CD4-positive, alpha-beta T cell treated with Interleukin-15 for 1 hour (primary cell): Measurements from ENCODE around the gene DUS2.
"Not testable (repeated sequence)": the region's sequence is repeated elsewhere in the genome, so short reads cannot be mapped to it uniquely, and the experiment has no call there.

Experiments
- DNase-seq: peaks from one replicate; pipeline ENCODE4 v3.0.0-alpha.2; 2020

The DUS2 gene

GRCh38 chr16:68078701-68079375, 55.8 kb downstream of the DUS2 start:
- no peak for DNase-seq

GRCh38 chr16:68079376-68079625, 56.2 kb downstream of the DUS2 start:
- DNase-seq, result no peak

GRCh38 chr16:68079626-68080344, 56.7 kb downstream of the DUS2 start:
- DNase-seq, result peak; percentile 78

GRCh38 chr16:68081861-68082628, 59.0 kb downstream of the DUS2 start:
- DNase-seq, result no peak

- no peak for DNase-seq
These were observed 59.6 kb downstream of the DUS2 start for GRCh38 chr16:68082629-68083238.

GRCh38 chr16:68083239-68083781, 60.2 kb downstream of the DUS2 start:
- no peak for DNase-seq

GRCh38 chr16:68083861-68084503, 60.9 kb downstream of the DUS2 start:
- DNase-seq, result no peak

GRCh38 chr16:68084504-68085258, 61.6 kb downstream of the DUS2 start:
- DNase-seq, result peak; percentile 89

- peak; percentile 99 for DNase-seq
These were observed 62.4 kb downstream of the DUS2 start, which contains the start of gene NFATC3 for GRCh38 chr16:68085259-68086071. Gene NFATC3 (plus strand): TSS chr16:68085370. CDS start chr16:68085682, 312 bp downstream.

GRCh38 chr16:68086336-68086841, 63.3 kb downstream of the DUS2 start:
- no peak for DNase-seq

GRCh38 chr16:68086860-68087268, 63.8 kb downstream of the DUS2 start:
- no peak for DNase-seq

GRCh38 chr16:68087688-68088087, 64.6 kb downstream of the DUS2 start:
- no peak for DNase-seq

GRCh38 chr16:68088130-68088972, 65.3 kb downstream of the DUS2 start:
- DNase-seq, result no peak

GRCh38 chr16:68089067-68089466, 66.0 kb downstream of the DUS2 start:
- DNase-seq, result no peak

- no peak for DNase-seq
These were observed 67.0 kb downstream of the DUS2 start for GRCh38 chr16:68090130-68090529.

GRCh38 chr16:68090533-68090932, 67.4 kb downstream of the DUS2 start:
- no peak for DNase-seq

GRCh38 chr16:68091380-68092261, 68.5 kb downstream of the DUS2 start:
- no peak for DNase-seq

GRCh38 chr16:68092275-68092674, 69.2 kb downstream of the DUS2 start:
- DNase-seq, result not testable (repeated sequence)
